SH-SY5Y (cell line): ENCODE measurements around the gene TMEM243.

Experiments
- GATA2 ChIP-seq: IDR thresholded peaks from 2 replicates; pipeline ENCODE4 v1.6.1; 2011; ENCODE audit warnings: mild to moderate bottlenecking, low read depth, low read length
- GATA3 ChIP-seq: IDR thresholded peaks from 2 replicates; pipeline ENCODE4 v1.6.1; 2011; ENCODE audit warnings: low read depth, mild to moderate bottlenecking, low read length, moderate library complexity

- TF ChIP-seq GATA3 (no peak), GATA2 (no peak)
These were observed 62.8 kb downstream of the TMEM243 start for GRCh38 chr7:87156709-87157108.
